GM12891 (cell line): ENCODE measurements around the gene UCHL3.

ENCODE experiments used
- POLR2AphosphoS5 ChIP-seq: IDR thresholded peaks from 2 replicates; pipeline ENCODE4 v1.6.1; 2011; ENCODE audit warnings: low read depth, low read length, control low read depth
- SPI1 ChIP-seq: IDR thresholded peaks from 2 replicates; pipeline ENCODE4 v1.6.1; 2011; ENCODE audit warnings: low read depth, low read length, control low read depth
- TAF1 ChIP-seq: IDR thresholded peaks from 2 replicates; pipeline ENCODE4 v1.6.1; 2011; ENCODE audit warnings: low read depth, low read length, control low read depth

DNA sequence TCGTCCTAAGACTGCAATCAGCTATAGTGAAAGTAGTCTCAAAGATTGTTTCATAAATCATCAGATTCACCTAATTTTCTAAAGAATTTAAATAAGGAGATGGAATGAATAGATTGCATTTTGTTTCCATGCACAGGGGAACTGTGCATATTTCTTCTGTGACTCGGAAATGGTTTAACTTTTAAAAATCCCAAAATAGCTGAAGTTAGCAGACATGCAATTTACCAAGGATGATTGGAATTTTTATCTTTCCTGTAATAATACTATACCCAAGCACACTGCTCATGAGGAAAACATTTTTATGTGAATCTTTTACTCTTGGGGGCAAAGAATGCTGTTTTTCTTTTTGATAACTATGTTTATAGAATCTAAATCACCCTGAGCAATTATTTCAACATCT lies 71.6 kb downstream of the UCHL3 start:
- TF ChIP-seq POLR2AphosphoS5 (no peak), TAF1 (no peak), SPI1 (no peak)
